NCI-H446 treated with DMSO at 0.1 percent for 48 hours (cell line): Measurements from ENCODE around the gene GRID1.

Source experiments
- DNase-seq: peaks from one replicate; lab custom pipeline; 2025; lab: John Stamatoyannopoulos, UW

The GRID1 gene

DNA sequence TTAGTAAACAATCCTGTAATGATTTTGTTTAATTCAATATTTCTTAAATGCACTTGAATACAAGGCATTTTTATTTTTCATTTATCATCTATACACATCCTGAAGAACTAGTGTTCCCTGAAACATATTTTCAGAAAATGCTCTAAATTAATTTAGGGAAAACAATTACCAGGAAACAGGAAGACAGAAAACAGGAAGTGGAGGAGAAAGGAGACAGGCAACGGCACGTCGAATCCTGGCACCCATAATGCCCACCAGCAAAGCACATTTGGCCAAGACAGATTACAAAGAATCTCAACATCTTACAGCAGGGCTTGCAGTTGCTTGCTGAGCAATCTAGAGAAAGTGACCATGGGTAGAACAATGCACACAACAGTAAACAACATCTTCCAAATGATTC lies 571.1 kb downstream of the GRID1 start:
- DNase-seq = no peak

GRCh38 chr10:85794553-85794952 lies 572.0 kb downstream of the GRID1 start:
- no peak for DNase-seq

DNA sequence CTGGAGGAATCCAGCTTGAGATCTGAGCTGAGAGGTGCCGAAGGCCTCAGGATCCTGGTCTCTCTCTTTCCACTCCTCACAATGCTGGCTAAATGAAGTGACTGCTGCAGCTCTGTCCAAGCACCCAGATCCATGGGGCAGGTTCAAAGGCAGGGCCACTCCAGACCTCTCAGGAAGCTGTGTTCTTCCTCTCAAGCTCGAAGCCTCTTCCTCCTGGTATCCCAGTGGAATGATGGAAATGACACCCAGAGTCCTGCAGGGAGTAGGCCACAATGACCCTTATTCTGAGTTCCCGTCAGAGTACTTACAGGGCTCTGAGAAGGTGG lies 574.1 kb downstream of the GRID1 start:
- no peak for DNase-seq

DNA sequence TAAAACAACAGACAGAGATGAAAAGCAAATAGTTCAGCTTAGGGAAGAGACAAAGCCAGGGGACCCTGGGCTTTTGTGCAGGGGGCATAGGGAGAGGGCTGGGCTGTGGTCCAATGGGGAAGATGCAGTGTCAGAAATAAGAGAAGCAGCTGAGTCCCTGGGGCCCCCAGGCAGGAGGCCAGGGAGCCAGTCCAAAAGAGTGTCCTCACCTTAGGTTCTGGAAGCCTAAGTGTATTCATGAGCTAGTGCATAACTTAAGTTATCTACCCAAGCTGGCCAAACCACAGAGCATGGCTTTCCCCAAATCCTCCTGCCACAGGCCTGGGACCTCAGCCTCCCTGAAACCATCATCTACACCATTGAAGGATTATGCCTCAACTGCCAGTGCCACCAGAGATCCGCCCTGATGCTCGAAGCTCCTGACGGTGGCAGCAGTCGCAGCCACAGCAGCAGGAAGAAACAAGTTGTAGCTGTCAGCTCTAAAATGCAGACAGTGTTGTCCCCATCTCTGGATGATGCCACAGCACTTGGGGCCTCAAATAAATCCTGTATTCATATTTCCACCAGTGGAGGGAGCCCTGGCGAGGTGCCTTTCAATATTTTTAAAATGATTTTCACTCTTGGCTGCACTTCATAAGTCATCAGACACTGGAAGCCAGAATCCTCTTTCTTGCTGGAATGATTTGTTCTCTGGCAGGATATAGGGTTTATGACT lies 574.6 kb downstream of the GRID1 start:
- no peak for DNase-seq

- DNase-seq = no peak
Observed at GRCh38 chr10:85789982-85790789, 576.4 kb downstream of the GRID1 start.

DNA sequence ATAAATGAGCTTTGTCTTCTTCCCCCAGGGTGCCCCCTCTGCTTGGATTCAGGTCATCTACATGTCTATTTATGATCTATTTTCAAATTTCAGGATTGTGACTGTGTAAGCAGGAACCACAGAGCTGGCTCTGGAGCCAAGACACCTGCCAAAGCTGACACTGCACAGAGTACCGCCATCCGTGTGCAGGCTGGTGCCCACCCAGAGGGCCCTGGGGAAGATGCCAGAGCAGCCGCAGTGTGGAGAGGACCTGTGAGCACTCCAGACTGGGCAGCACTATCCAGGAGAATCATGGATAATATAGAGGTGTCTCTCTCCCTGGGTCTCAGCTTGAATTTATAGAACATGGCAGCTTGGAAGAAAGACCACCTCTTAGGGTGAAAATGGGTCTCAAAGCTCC lies 577.5 kb downstream of the GRID1 start:
- no peak for DNase-seq

GRCh38 chr10:85788570-85788969 lies 578.0 kb downstream of the GRID1 start:
- no peak for DNase-seq

DNA sequence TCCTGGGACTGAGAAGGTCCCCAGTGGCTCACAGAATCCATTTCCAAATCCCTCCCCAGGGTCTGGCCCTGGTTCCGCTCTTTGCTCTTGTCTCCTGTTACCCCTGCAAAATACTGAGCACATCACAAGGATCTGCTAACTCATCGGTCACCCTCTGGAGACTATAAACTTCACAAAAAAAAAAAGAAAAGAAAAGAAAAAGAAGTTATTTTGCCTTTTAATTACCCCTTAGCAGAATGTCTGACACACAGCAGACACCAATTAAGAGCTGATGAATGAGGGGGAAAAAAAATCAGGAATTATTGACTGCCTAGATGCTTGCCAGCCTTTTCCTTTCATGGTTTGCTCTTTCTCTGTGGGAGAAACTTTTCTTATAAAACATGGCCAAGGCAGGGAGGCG lies 578.7 kb downstream of the GRID1 start:
- no peak for DNase-seq

GRCh38 chr10:85787393-85787792 lies 579.2 kb downstream of the GRID1 start:
- no peak for DNase-seq

GRCh38 chr10:85786401-85786899 lies 580.1 kb downstream of the GRID1 start:
- no peak for DNase-seq

DNA sequence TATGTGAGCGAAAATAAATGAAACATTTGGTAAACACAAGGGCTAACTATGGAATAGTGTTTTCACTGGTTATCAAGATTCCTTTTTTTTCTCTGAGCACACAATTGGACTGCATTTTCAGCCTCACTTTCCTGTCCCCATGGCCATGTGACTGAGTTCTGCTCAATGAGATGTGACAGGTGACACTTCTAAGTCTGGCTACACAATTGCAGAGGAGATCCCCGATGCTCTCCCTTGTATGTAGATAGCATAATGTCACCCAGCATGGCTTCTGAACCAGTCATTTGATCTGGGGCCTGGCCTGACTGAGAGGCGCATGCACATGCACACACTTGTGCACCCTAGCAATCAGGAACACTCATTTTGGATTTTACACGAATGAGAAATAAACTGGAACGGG lies 581.8 kb downstream of the GRID1 start:
- DNase-seq = no peak

GRCh38 chr10:85781404-85781803 lies 585.2 kb downstream of the GRID1 start:
- no peak for DNase-seq

DNA sequence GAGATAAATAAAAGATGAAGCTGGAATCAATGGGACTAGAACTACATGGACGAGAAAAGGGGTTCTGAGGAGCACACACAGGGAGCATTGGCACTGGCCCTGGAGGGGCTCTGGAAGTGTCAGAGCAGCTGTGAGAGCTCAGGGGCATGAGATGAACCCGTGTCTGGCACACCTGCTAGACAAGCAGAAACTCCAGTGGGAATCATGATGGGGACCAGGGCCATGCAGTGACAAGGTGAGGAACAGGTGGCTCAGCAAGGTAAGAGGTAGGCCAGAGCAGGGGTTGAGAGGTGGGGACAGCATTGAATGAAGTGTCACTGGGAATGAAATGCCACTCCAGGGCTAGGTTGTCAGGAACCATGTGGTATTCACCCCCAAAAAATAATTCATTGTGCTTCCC lies 588.5 kb downstream of the GRID1 start:
- no peak for DNase-seq

- DNase-seq = no peak
Observed at GRCh38 chr10:85767891-85768290, 598.7 kb downstream of the GRID1 start.

GRCh38 chr10:85764108-85764507 lies 602.5 kb downstream of the GRID1 start:
- DNase-seq = no peak

DNA sequence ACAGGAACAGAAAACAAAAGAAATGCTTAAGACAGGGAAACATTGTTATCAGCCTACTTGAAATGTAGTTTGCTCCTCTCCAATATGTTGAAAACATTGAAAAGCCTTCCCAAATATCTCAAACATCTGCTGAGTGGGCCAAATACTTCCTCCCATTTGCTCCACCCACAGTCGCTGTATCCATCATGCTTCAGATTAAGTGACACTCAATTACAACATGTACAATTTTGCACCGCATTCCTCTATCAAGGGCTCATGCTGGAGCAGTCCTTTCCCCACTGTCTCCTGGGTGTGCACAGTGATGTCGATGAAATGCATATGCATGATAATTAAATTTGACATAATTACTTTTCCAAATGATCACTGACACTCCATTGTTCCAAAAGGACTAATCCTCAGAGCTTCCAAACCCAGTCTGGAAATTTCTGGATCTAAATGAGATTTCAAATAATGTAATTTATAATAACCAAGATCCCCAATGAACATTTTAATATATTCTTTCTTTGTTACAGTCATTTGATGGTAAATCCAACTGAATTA lies 604.6 kb downstream of the GRID1 start:
- DNase-seq = no peak

DNA sequence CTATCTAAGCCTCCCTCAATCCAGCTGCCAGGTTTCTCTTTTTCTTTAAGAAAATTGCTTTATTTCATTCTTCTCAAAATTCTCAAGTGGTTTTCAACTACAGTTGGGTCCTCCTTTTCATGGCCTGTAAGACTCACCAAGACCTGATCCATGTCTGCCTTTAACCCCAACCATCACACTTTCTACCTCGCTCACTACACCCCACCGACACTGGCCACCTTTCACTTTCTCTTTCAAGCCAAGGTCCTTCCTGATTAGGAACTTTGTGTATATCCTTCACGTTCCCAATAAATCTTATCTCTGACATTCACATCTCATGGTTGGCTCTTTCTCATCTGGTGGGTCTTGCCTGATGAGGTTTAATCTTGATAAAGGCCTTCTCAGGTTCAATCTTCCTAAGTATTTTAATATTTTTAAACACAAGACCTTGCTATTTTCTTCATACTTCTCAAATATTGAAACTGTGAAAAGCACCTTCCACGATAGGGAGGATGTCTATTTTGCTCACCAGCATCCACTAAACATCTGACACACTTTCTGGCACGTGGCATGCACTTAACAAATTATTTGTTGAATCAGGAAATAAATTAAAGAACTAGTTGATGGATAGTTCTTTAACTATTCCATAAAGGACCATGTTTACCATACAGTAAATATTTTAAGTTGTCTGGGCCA lies 624.8 kb downstream of the GRID1 start:
- DNase-seq = no peak

GRCh38 chr10:85735997-85736396 lies 630.6 kb downstream of the GRID1 start:
- DNase-seq = no peak

DNA sequence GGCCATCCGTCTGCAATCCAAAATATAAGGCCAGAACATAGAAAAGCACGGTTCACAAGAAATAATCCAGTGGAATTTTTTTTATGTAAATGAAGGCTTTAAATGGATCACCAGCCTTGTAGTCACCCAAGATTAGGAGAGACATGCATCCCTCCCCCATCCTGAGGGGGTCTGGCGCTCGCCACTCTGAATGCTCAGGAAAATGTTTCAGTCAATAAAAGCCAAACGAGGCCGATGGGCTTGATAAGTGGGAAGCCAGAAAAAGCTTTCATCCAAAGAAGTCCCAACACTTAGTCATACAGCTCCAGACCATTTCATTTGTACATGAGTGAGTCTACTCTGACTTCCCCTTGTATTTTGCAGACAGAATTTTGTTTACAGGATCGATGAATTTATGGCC lies 631.8 kb downstream of the GRID1 start:
- DNase-seq = no peak

DNA sequence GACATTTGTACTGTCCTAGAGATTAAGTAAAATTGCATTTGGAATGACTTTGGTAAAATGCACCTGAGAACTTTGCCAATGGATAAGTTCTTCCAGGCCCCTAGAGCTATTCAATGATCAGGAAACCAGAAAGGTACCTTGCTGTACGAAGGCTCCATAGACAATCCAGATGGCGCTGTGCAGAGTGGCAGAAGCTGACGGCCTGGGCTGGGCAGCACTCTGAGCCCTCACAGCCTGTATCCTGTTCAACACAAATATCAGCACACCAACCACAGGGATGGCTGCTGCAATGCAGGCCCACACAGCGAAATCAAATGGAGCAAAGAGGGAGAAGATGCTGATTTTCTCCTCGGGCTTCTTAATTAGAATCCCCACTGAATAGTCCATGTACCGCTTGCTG lies 642.4 kb downstream of the GRID1 start:
- no peak for DNase-seq

- DNase-seq = no peak
Observed at GRCh38 chr10:85720931-85721590, 645.5 kb downstream of the GRID1 start.

GRCh38 chr10:85719408-85719807 lies 647.2 kb downstream of the GRID1 start:
- no peak for DNase-seq
